ENCODE data around the gene UTS2B.
A peak's percentile ranks its signal among the peaks of the same experiment; 100 is the strongest.

UTS2B gene

DNA sequence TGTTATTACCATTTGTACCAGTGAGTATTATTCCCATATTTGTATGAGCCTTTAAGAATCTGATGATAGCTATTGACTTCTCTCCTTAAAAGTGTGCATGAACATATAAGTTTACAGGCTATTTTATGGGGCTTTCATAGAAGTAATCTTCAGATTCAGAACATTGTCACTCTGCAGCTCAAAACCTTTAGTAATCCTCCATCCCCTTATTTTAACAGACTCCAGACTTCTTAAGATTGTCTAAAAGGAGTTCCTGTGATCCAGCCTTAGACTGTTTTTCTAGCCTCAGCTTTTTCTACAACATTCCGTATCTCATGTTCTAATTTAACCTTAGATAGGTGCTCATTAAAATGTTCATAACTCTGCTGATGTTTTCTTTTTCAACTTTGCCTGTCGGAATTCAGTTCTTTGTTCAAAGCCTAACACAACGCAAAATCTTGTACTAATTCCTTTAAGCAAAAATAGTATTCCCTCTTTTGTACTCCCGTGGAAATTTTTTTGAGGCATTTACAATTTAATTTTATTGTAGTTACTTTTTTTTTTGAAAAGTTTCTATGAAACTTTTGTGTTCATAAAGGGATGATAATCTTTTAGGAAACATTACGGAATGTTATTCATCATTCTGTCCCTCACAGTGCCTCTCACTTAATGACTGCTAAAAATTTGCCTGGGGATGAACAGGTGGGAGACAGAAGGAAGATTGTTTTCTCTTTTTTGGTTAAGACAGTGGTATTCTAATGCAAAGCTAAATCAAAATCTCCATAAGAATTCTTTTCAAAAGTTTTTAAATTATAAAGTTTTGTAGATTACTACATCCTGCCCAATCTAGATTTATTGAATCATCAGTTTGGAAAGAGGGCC, 38.7 kb upstream of the UTS2B start:
- Histone ChIP-seq H3K14ac (ENCODE audit: low read length) (no peak overlapping the region), H3K4ac (ENCODE audit: low read depth, low read length) (no peak overlapping the region), H2AFZ (ENCODE audit: insufficient read depth, low read length, poor library complexity) (no peak overlapping the region), H3K23ac (ENCODE audit: low read length) (no peak overlapping the region), H3K27ac (ENCODE audit: low read depth, low read length) (no peak overlapping the region), H3K4me1 (ENCODE audit: control insufficient read depth in 1 of 2, insufficient read depth in 2 of 2, low read length in 2 of 2) (no peaks in the 10 kb centered on the region), H3K9ac (ENCODE audit: low read length) (no peak overlapping the region), H3K79me2 (ENCODE audit: control insufficient read depth, insufficient read depth, low read length, poor library complexity) (no peaks in the 10 kb centered on the region), H3K9me3 (ENCODE audit: insufficient read depth, low read depth, low read length) (no peaks in the 10 kb centered on the region), H2BK5ac (ENCODE audit: low read depth, low read length, poor library complexity) (no peak overlapping the region), H3K4me3 (ENCODE audit: low read depth, low read length) (no peak overlapping the region), H2BK12ac (ENCODE audit: low read length) (no peak overlapping the region), H4K8ac (ENCODE audit: low read depth, low read length) (no peak overlapping the region), H3K36me3 (ENCODE audit: control insufficient read depth in 1 of 2, insufficient read depth in 2 of 2, low read length in 2 of 2) (peaks cover 5 to 6% of the 10 kb centered on the region in 2 experiments), H3K27me3 (ENCODE audit: insufficient read depth, low read length) (no peaks in the 10 kb centered on the region), H2BK120ac (ENCODE audit: insufficient read depth, low read length, poor library complexity) (no peak overlapping the region), H3K18ac (ENCODE audit: low read length) (no peak overlapping the region), H4K12ac (ENCODE audit: low read depth, low read length) (no peak overlapping the region), H3K4me2 (ENCODE audit: low read length) (no peak overlapping the region), H2AK5ac (ENCODE audit: low read length) (no peak overlapping the region), H4K91ac (ENCODE audit: low read depth, low read length) (no peak overlapping the region), H3K79me1 (ENCODE audit: low read length) (no peaks in the 10 kb centered on the region)
- no CpG with 5 or more reads among the region's 5 CpGs for WGBS (ENCODE audit: extremely low coverage, insufficient coverage, insufficient read length)
- peak in 1 of 2 donors; percentile 10 for DNase-seq

GRCh38 chr3:191366675-191367074, 36.3 kb upstream of the UTS2B start:
- Histone ChIP-seq H3K14ac (ENCODE audit: low read length) (no peak overlapping the region), H3K36me3 (ENCODE audit: control insufficient read depth in 1 of 2, insufficient read depth in 2 of 2, low read length in 2 of 2) (peaks cover 9% of the 10 kb centered on the region in 2 experiments), H3K79me2 (ENCODE audit: control insufficient read depth, insufficient read depth, low read length, poor library complexity) (no peaks in the 10 kb centered on the region), H2BK12ac (ENCODE audit: low read length) (no peak overlapping the region), H3K27me3 (ENCODE audit: insufficient read depth, low read length) (no peaks in the 10 kb centered on the region), H3K4me2 (ENCODE audit: low read length) (no peak overlapping the region), H4K91ac (ENCODE audit: low read depth, low read length) (no peak overlapping the region), H3K23ac (ENCODE audit: low read length) (no peak overlapping the region), H3K4me3 (ENCODE audit: low read depth, low read length) (no peak overlapping the region), H3K18ac (ENCODE audit: low read length) (no peak overlapping the region), H2BK5ac (ENCODE audit: low read depth, low read length, poor library complexity) (no peak overlapping the region), H4K12ac (ENCODE audit: low read depth, low read length) (no peak overlapping the region), H4K8ac (ENCODE audit: low read depth, low read length) (no peak overlapping the region), H3K4ac (ENCODE audit: low read depth, low read length) (no peak overlapping the region), H3K4me1 (ENCODE audit: control insufficient read depth in 1 of 2, insufficient read depth in 2 of 2, low read length in 2 of 2) (no peaks in the 10 kb centered on the region), H3K79me1 (ENCODE audit: low read length) (no peaks in the 10 kb centered on the region), H3K9ac (ENCODE audit: low read length) (no peak overlapping the region), H2BK120ac (ENCODE audit: insufficient read depth, low read length, poor library complexity) (no peak overlapping the region), H2AFZ (ENCODE audit: insufficient read depth, low read length, poor library complexity) (no peak overlapping the region), H3K27ac (ENCODE audit: low read depth, low read length) (no peak overlapping the region), H3K9me3 (ENCODE audit: insufficient read depth, low read depth, low read length) (no peaks in the 10 kb centered on the region), H2AK5ac (ENCODE audit: low read length) (no peak overlapping the region)
- DNase-seq = no peak
- WGBS (ENCODE audit: extremely low coverage, insufficient coverage, insufficient read length) = no CpG with 5 or more reads among the region's 2 CpGs

GRCh38 chr3:191363221-191363620, 32.9 kb upstream of the UTS2B start:
- H3K4ac ChIP-seq (ENCODE audit: low read depth, low read length) = no peak overlapping the region
- no peak for DNase-seq
- H2AFZ ChIP-seq (ENCODE audit: insufficient read depth, low read length, poor library complexity) = no peak overlapping the region
- H4K12ac ChIP-seq (ENCODE audit: low read depth, low read length) = no peak overlapping the region
- H3K9ac ChIP-seq (ENCODE audit: low read length) = no peak overlapping the region
- H4K8ac ChIP-seq (ENCODE audit: low read depth, low read length) = no peak overlapping the region
- peaks cover 2 to 3% of the 10 kb centered on the region in 2 experiments for H3K4me1 ChIP-seq (ENCODE audit: control insufficient read depth in 1 of 2, insufficient read depth in 2 of 2, low read length in 2 of 2)
- H3K27me3 ChIP-seq (ENCODE audit: insufficient read depth, low read length) = no peaks in the 10 kb centered on the region
- no peak overlapping the region for H3K4me2 ChIP-seq (ENCODE audit: low read length)
- H2AK5ac ChIP-seq (ENCODE audit: low read length) = no peak overlapping the region
- no peak overlapping the region for H3K18ac ChIP-seq (ENCODE audit: low read length)
- H3K9me3 ChIP-seq (ENCODE audit: insufficient read depth, low read depth, low read length) = no peaks in the 10 kb centered on the region
- H3K36me3 ChIP-seq (ENCODE audit: control insufficient read depth in 1 of 2, insufficient read depth in 2 of 2, low read length in 2 of 2) = peaks cover 4 to 8% of the 10 kb centered on the region in 2 experiments
- H2BK12ac ChIP-seq (ENCODE audit: low read length) = no peak overlapping the region
- WGBS (ENCODE audit: extremely low coverage, insufficient coverage, insufficient read length) = no CpG with 5 or more reads among the region's 4 CpGs
- no peak overlapping the region for H2BK120ac ChIP-seq (ENCODE audit: insufficient read depth, low read length, poor library complexity)
- H3K14ac ChIP-seq (ENCODE audit: low read length) = no peak overlapping the region
- no peak overlapping the region for H2BK5ac ChIP-seq (ENCODE audit: low read depth, low read length, poor library complexity)
- H4K91ac ChIP-seq (ENCODE audit: low read depth, low read length) = no peak overlapping the region
- H3K79me2 ChIP-seq (ENCODE audit: control insufficient read depth, insufficient read depth, low read length, poor library complexity) = no peaks in the 10 kb centered on the region
- H3K23ac ChIP-seq (ENCODE audit: low read length) = no peak overlapping the region
- no peak overlapping the region for H3K4me3 ChIP-seq (ENCODE audit: low read depth, low read length)
- H3K27ac ChIP-seq (ENCODE audit: low read depth, low read length) = no peak overlapping the region
- peaks cover 2% of the 10 kb centered on the region for H3K79me1 ChIP-seq (ENCODE audit: low read length)

GRCh38 chr3:191362524-191363090, 32.3 kb upstream of the UTS2B start:
- DNase-seq = no peak
- H2AK5ac ChIP-seq (ENCODE audit: low read length) = no peak overlapping the region
- H2BK5ac ChIP-seq (ENCODE audit: low read depth, low read length, poor library complexity) = no peak overlapping the region
- no peak overlapping the region for H3K18ac ChIP-seq (ENCODE audit: low read length)
- H4K91ac ChIP-seq (ENCODE audit: low read depth, low read length) = no peak overlapping the region
- no peaks in the 10 kb centered on the region for H3K27me3 ChIP-seq (ENCODE audit: insufficient read depth, low read length)
- H2BK120ac ChIP-seq (ENCODE audit: insufficient read depth, low read length, poor library complexity) = no peak overlapping the region
- no peak overlapping the region for H4K12ac ChIP-seq (ENCODE audit: low read depth, low read length)
- H3K4me1 ChIP-seq (ENCODE audit: control insufficient read depth in 1 of 2, insufficient read depth in 2 of 2, low read length in 2 of 2) = peaks cover 3 to 5% of the 10 kb centered on the region in 2 experiments
- H3K4me2 ChIP-seq (ENCODE audit: low read length) = no peak overlapping the region
- H3K4ac ChIP-seq (ENCODE audit: low read depth, low read length) = no peak overlapping the region
- H3K36me3 ChIP-seq (ENCODE audit: control insufficient read depth in 1 of 2, insufficient read depth in 2 of 2, low read length in 2 of 2) = peaks cover 4 to 11% of the 10 kb centered on the region in 2 experiments
- no peak overlapping the region for H3K4me3 ChIP-seq (ENCODE audit: low read depth, low read length)
- no peak overlapping the region for H3K27ac ChIP-seq (ENCODE audit: low read depth, low read length)
- no peak overlapping the region for H3K9ac ChIP-seq (ENCODE audit: low read length)
- no peak overlapping the region for H4K8ac ChIP-seq (ENCODE audit: low read depth, low read length)
- no peaks in the 10 kb centered on the region for H3K9me3 ChIP-seq (ENCODE audit: insufficient read depth, low read depth, low read length)
- H3K79me2 ChIP-seq (ENCODE audit: control insufficient read depth, insufficient read depth, low read length, poor library complexity) = no peaks in the 10 kb centered on the region
- H3K23ac ChIP-seq (ENCODE audit: low read length) = no peak overlapping the region
- no peak overlapping the region for H3K14ac ChIP-seq (ENCODE audit: low read length)
- no peak overlapping the region for H2AFZ ChIP-seq (ENCODE audit: insufficient read depth, low read length, poor library complexity)
- no peak overlapping the region for H2BK12ac ChIP-seq (ENCODE audit: low read length)
- peaks cover 2% of the 10 kb centered on the region for H3K79me1 ChIP-seq (ENCODE audit: low read length)
- WGBS (ENCODE audit: extremely low coverage, insufficient coverage, insufficient read length) = no CpG with 5 or more reads among the region's 2 CpGs
